ENCODE measurements around the gene DPH1. TPM values are rescaled to one million over a fixed set of nuclear protein-coding genes. Genes with fewer than 3 reads are reported as not detected.

Gene DPH1
- total RNA-seq, 1 donor from 2014 or later, result 29.4 TPM

- H3K27ac Mint-ChIP-seq (ENCODE audit: unreplicated experiment), result no peak overlapping the region
- H3K4me1 Mint-ChIP-seq (ENCODE audit: low read depth), result peaks cover 17% of the 10 kb centered on the region
- H3K36me3 Mint-ChIP-seq (ENCODE audit: low read depth), result peaks cover 2% of the 10 kb centered on the region
- H3K9me3 Mint-ChIP-seq (ENCODE audit: low read depth), result no peaks in the 10 kb centered on the region
- TF ChIP-seq CTCF (IDR thresholded peaks at IDR 0.05), result peak; percentile 9
- no peak for DNase-seq (ENCODE audit: low spot score)
- peak overlapping the region; percentile 63 for H3K4me3 Mint-ChIP-seq (ENCODE audit: unreplicated experiment)
- H3K27me3 Mint-ChIP-seq (ENCODE audit: low read depth), result no peaks in the 10 kb centered on the region
Observed at GRCh38 chr17:2056206-2057174, 26.5 kb downstream of the DPH1 start.

GRCh38 chr17:2057175-2057759 lies 27.3 kb downstream of the DPH1 start:
- H3K27me3 Mint-ChIP-seq (ENCODE audit: low read depth), result no peaks in the 10 kb centered on the region
- no peak overlapping the region for H3K4me3 Mint-ChIP-seq (ENCODE audit: unreplicated experiment)
- H3K27ac Mint-ChIP-seq (ENCODE audit: unreplicated experiment), result no peak overlapping the region
- H3K9me3 Mint-ChIP-seq (ENCODE audit: low read depth), result no peaks in the 10 kb centered on the region
- peak; percentile 0 for TF ChIP-seq CTCF (IDR thresholded peaks at IDR 0.05)
- no peak for DNase-seq (ENCODE audit: low spot score)
- H3K4me1 Mint-ChIP-seq (ENCODE audit: low read depth), result peaks cover 20% of the 10 kb centered on the region
- H3K36me3 Mint-ChIP-seq (ENCODE audit: low read depth), result peaks cover 2% of the 10 kb centered on the region

- Mint-ChIP-seq H3K27me3 (ENCODE audit: low read depth) (no peaks in the 10 kb centered on the region), H3K4me3 (ENCODE audit: unreplicated experiment) (no peak overlapping the region), H3K9me3 (ENCODE audit: low read depth) (no peaks in the 10 kb centered on the region), H3K36me3 (ENCODE audit: low read depth) (peaks cover 2% of the 10 kb centered on the region), H3K27ac (ENCODE audit: unreplicated experiment) (no peak overlapping the region), H3K4me1 (ENCODE audit: low read depth) (peaks cover 26% of the 10 kb centered on the region)
- no peak for TF ChIP-seq CTCF (IDR thresholded peaks at IDR 0.05)
- DNase-seq (ENCODE audit: low spot score), result no peak
Observed at GRCh38 chr17:2057760-2058585, 28.0 kb downstream of the DPH1 start.

GRCh38 chr17:2058586-2059546 lies 28.9 kb downstream of the DPH1 start:
- Mint-ChIP-seq H3K36me3 (ENCODE audit: low read depth) (peaks cover 2% of the 10 kb centered on the region), H3K9me3 (ENCODE audit: low read depth) (no peaks in the 10 kb centered on the region), H3K4me3 (ENCODE audit: unreplicated experiment) (no peak overlapping the region), H3K27me3 (ENCODE audit: low read depth) (no peaks in the 10 kb centered on the region), H3K4me1 (ENCODE audit: low read depth) (peaks cover 30% of the 10 kb centered on the region), H3K27ac (ENCODE audit: unreplicated experiment) (no peak overlapping the region)
- no peak for DNase-seq (ENCODE audit: low spot score)
- TF ChIP-seq CTCF (IDR thresholded peaks at IDR 0.05), result peak; percentile 76

Measured in chondrocyte (in vitro differentiated cells).